Measurements from ENCODE around the gene ZNF513.
"Not testable (repeated sequence)": the region's sequence is repeated elsewhere in the genome, so short reads cannot be mapped to it uniquely, and the experiment has no call there.

The ZNF513 gene, protein sequence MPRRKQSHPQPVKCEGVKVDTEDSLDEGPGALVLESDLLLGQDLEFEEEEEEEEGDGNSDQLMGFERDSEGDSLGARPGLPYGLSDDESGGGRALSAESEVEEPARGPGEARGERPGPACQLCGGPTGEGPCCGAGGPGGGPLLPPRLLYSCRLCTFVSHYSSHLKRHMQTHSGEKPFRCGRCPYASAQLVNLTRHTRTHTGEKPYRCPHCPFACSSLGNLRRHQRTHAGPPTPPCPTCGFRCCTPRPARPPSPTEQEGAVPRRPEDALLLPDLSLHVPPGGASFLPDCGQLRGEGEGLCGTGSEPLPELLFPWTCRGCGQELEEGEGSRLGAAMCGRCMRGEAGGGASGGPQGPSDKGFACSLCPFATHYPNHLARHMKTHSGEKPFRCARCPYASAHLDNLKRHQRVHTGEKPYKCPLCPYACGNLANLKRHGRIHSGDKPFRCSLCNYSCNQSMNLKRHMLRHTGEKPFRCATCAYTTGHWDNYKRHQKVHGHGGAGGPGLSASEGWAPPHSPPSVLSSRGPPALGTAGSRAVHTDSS

GRCh38 chr2:27380626-27381545 lies at the start of gene ZNF513:
TSS of gene ZNF513 (minus strand) at chr2:27380734. CDS start at chr2:27380526, 208 bp downstream.
- peak; percentile 93 for DNase-seq (ENCODE audit: low spot score)

DNA sequence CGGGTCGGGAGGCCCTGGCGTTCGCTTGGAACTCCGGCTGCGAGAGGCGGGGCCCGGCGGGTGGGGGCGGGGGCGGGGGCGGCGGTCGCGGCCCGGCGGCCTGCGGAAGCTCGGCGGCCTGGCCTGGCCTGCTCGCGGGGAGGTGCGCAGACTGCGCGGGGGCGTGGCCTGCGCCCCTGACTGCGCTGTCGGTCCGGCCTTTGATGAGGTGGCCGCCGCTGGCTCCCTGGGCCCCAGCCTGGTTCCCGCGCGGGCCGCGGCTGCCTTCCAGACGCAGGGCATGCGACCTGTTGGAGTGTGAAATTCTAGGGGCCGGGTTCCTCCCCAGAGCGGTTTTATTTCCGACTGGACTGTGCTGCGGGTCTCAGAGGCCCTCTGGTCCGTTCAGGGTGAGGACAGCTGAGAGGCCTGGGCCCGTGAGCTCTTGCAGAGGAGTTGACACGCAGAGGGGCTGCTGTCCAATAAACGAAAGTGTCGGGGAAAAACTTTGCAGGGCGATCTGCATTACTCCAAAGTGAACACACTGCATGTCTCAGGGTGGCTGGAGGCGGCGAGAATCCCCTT lies 48.5 kb upstream of the ZNF513 start:
- peak; percentile 90 for DNase-seq (ENCODE audit: low spot score)

DNA sequence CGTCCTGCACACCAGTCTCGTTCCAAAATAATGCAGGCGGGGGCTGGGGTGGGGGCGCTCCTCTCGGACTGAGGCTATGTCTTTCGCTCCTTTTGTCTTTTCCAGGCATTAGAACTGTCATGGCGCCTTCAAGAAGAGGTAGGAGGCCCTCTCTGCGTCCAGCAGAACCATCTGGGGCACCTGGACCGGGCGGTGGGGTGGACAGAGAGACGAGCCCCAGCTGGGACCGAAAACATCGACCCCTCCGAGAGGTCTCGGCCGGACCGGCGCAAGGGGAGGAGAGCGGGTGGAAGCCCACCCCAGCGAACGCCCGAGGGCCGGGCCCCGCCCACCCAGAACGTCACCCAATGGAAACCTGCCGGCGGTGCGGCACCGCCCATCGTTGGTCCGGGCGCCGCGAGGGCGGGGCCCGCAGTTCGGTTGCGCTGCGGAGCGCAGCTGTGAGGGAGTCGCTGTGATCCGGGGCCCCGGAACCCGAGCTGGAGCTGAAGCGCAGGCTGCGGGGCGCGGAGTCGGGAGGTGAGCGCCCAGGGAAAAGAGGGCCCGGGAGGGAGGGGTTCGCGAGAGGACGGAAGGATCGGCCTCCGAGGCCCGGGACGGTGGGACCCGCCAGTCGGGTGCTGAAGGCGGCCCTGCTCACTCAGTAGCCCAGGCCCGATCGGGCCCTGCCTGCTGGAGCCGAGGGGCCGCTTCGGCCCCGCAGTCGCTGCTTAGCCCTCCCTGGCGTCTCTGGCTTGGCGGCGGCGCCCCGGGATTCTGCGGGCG lies 47.9 kb upstream of the ZNF513 start, which contains the start of gene NRBP1:
TSS of gene NRBP1 (plus strand) at position 419 of the 765 bp plus-strand sequence. CDS start 4,643 bp downstream, outside the sequence.
- peak; percentile 92 for DNase-seq (ENCODE audit: low spot score)

- no peak for DNase-seq (ENCODE audit: low spot score)
Measured at GRCh38 chr2:27427863-27428212, 47.3 kb upstream of the ZNF513 start.

DNA sequence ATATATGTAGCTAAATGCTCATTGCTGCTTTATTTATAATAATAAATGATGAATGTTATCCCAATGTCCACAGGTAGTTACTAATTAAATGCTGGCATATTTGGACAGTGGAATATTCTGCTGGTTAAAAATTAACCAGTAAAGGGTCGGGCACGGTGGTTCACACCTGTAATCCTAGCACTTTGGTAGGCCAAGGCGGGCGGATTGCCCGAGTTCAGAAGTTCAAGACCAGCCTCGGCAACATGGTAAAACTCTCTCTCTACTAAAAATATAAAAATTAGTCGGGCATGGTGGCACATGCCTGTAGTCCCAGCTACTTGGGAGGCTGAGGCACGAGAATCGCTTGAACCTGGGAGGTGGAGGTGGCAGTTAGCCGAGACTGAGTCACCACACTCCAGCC lies 44.5 kb upstream of the ZNF513 start:
- DNase-seq (ENCODE audit: low spot score): not testable (repeated sequence)

DNA sequence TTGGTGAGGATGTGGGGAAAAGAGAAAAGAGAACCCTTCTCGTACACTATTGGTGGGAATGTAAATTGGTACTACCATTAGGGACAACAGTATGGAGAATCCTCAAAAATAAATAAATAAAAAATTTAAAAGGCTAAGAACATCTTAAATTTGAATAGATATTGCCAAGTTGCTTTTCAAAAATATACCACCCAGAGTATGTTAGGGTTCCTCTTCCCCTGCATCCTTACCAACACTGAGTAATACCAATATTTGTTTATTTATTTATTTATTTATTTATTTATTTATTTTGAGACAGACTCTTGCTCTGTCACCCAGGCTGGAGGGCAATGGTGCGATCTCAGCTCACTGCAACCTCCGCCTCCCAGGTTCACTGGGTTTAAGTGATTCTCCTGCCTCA lies 42.4 kb upstream of the ZNF513 start:
- DNase-seq (ENCODE audit: low spot score): no peak

DNA sequence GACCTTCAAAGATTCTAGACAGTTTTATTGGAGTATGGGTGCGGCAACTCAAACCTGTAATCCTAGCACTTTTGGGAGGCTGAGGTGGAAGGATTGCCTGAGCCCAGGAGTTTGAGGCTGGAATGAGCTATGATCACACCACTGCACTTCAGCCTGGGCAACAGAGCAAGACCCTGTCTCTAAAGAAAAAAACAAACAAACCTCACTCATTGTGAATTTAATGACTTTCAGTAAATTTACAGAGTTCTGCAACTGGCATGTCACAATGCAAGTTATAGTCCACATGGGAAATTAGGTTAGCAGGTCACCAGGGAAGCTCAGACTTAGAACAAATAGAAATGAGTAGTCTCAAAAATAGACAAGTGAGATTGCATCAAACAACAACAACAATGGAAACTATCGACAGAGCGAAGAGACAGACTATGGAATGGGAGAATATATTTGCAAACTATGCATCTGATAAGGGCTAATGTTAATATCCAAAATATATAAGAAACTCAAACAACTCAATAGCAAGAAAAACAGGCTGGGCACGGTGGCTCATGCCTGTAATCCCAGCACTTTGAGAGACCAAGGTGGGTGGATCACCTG lies 41.2 kb upstream of the ZNF513 start:
- no peak for DNase-seq (ENCODE audit: low spot score)

DNA sequence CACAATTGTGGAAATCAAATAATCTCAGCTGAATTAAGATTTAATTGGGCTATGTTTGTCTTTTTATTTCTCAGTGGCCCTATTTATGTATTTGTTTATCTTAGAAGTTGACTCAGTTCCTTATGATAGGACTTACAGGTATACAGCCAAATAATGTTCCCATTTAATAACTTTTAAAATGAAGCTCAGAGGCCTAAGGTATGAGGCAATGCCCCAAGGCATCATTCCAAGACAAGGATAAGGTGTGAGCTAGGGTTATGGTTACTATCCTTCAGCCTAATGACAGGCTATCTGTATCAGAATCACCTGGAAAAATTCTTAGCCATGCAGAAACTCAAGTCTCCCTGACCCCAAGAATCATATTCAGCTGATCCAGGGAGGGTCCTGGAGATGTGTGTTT lies 40.5 kb upstream of the ZNF513 start:
- DNase-seq (ENCODE audit: low spot score): no peak

DNA sequence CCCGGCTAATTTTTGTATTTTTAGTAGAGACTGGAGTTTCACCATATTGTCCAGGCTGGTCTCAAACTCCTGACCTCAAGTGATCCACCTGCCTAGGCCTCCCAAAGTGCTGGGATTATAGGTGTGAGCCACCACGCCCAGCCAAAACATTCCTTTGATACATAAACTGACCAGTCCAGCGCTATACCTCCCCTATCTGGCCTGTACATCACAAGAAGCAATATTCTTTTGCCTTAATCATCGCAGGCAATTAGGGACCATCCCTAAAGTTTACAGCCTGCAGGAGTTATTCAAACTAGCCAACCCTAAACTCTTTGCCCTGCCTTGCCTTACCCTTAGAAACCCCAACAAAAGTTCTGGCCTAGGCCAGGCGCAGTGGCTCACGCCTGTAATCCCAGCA lies 35.6 kb upstream of the ZNF513 start:
- no peak for DNase-seq (ENCODE audit: low spot score)

DNA sequence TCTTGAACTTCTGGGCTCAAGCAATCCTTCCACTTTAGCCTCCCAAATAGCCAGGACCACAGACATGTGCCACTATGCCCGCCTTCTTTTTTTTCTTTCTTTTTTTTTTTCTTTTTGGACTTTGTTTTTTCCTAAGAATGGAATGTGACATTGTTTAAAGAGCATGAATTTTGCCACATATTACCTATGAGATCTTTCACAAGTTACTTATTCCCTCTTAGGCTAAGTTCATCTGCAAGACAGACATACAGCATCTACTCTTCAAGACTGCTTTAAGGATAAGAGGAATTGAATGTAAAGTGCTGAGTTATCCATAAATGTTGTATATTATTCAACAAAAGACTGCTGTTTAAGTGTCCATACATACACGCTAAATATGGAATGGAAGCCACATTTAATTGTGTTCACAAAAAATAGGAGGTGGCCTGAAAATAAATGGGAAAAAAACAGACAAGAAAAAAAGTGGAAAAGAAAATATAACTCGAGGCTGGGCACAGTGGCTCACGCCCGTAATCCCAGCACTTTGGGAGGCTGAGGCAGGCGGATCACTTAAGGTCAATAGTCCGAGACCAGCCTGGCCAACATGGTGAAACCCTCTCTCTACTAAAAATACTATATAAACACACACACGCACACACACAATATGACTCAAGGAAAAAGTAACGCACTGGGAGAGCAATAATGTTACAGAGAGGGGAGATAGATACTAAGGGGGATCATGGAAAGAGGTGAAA lies 32.1 kb upstream of the ZNF513 start:
- DNase-seq (ENCODE audit: low spot score): no peak

DNA sequence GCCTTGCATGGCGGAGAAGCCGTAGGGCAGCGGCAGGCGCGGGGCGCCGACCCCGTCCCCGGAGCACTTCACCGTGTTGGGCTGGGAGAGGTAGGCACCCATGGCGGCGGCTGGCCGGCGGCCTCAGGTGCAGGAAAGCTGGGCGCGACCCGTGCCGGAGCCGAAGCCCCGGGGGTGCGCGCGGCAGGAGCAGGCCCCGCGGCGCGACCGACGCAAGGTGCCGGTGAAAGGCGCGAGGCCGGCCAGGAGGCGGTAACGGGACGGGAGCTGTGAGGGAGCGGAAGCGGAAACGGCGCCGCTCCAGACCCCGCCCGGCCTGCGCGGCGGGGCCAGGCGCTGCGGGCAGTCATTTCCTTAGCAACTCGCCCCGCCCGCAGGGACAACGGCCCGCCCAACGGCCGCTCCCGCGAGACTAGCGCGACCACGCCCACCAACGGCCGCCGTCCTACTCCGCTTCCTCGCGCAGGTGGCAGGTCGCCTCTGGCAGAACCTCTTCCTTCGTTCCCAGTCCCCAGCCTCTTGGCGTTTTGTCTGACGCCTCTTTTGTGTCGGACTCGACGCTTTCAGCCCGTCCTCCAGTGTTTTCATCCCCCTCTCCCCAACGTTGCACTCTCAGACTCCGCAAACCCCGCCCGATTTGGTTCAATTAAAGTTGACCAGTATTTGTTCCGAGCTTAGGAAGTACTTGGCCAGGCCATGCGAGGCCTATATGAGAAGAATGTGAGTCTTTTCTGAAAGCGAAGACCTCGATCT lies 29.0 kb upstream of the ZNF513 start, which contains the start of gene PPM1G:
TSS of gene PPM1G (minus strand) at position 271 of the 753 bp plus-strand sequence. CDS start at position 102, 169 bp downstream.
- peak; percentile 95 for DNase-seq (ENCODE audit: low spot score)

- DNase-seq (ENCODE audit: low spot score): peak; percentile 43
Measured at GRCh38 chr2:27408601-27409320, 28.2 kb upstream of the ZNF513 start.

DNA sequence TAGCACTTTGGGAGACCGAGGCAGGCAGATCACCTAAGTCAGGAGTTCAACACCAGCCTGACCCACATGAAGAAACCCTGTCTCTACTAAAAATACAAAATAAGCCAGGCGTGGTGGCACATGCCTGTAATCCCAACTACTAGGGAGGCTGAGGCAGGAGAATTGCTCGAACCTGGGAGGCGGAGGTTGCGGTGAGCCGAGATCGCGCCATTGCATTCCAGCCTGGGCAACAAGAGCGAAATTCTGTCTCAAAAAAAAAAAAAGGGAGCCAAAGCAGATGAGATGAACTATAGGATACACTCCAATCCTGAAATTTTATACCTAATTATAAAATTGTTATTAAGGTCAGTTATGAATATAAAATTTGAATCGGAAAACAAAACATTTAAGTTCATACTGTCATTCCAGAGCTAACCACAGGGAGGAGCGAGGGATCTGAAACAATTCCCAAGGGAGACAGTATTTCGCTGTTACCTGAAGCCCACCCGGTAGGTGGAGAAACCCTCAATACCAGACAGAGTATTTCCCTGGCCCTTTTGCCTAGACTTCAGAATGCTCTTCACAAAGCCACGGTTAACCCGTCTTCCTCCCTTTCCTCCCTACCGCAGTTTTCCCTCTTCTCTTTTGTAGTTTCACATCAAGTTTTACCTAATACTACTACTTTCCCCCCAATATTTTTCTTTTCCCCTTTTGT lies 27.4 kb upstream of the ZNF513 start:
- peak; percentile 78 for DNase-seq (ENCODE audit: low spot score)

GRCh38 chr2:27400348-27401135 lies 20.0 kb upstream of the ZNF513 start:
- DNase-seq (ENCODE audit: low spot score): no peak

GRCh38 chr2:27398962-27399361 lies 18.4 kb upstream of the ZNF513 start:
- DNase-seq (ENCODE audit: low spot score): no peak

DNA sequence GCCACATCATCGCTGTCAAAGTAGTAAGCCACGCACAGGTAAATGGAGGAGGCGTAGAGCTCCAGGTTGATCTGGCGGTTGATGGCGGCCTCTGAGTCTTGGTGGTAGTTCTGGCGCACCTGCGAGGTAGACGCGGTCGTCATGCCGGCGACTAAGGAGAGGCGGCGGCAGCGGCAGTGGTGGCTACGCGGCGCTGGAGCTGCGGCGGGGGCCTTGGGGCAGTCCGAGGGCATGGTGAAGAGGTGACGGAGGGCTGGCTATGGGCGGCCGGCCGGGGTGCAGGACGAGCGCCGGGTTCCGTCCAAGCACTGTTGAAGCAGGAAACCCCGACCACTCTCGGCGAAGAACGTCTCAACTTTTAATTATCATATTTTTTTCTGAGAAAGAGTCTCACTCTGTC lies 12.7 kb upstream of the ZNF513 start:
- DNase-seq (ENCODE audit: low spot score): no peak

All from RKO (cell line).